Cardiac muscle cell (in vitro differentiated cells and primary cell): ENCODE data around the gene TDG. TPM values are rescaled to one million over a fixed set of nuclear protein-coding genes. Genes with fewer than 3 reads are reported as not detected.
A peak's percentile ranks its signal among the peaks of the same experiment; 100 is the strongest.

Experiments used
- DNase-seq, 2 donors: peaks; one replicate each; pipeline versions ENCODE4 v3.0.0 to v3.0.0-alpha.2; 2010 to 2017; ENCODE audit warnings: low read depth in 1 of 2, low spot score in 1 of 2
- H3K27ac ChIP-seq: fragments of 200-600 bp; sonication (generic); 2 replicates; pipeline ENCODE4 v1.5.1; 2016
- H3K27me3 ChIP-seq: fragments of 200-600 bp; sonication (generic); 2 replicates; pipeline ENCODE4 v1.6.0; 2016; ENCODE audit warnings: control low read depth
- H3K36me3 ChIP-seq: fragments of 200-600 bp; sonication (generic); 2 replicates; pipeline ENCODE4 v1.5.1; 2016; ENCODE audit warnings: control low read depth
- H3K4me1 ChIP-seq: fragments of 200-600 bp; sonication (generic); 2 replicates; pipeline ENCODE4 v1.8.1; 2017; ENCODE audit warnings: low read depth, mild to moderate bottlenecking, mixed run types
- H3K4me3 ChIP-seq: fragments of 200-600 bp; sonication (generic); 2 replicates; pipeline ENCODE4 v1.5.1; 2016; ENCODE audit warnings: mild to moderate bottlenecking
- H3K9me3 ChIP-seq: fragments of 200-600 bp; sonication (generic); 2 replicates; pipeline ENCODE4 v1.5.1; 2017; ENCODE audit warnings: low read depth, mild to moderate bottlenecking, control low read depth
- polyA plus RNA-seq: library from polyadenylated mRNA; unstranded; fragments of >200 nt; fragmentation: Nextera tagmentation; extraction: Ambion mirVana; gene quantifications from 2 replicates; pipeline ENCODE4 v1.2.1, GENCODE V29; 2016
- total RNA-seq: library from RNA; depleted of rRNA; stranded (reverse); fragments of >200 nt; gene quantifications from 2 replicates; pipeline ENCODE4 v1.2.3, GENCODE V29; 2016
- TF ChIP-seq, protein P1 (sequence below): IDR thresholded peaks from 2 replicates; pipeline ENCODE4 v1.5.1; 2012; ENCODE audit warnings: low read depth, mild to moderate bottlenecking, low read length

TDG gene
- total and polyA plus RNA-seq, 2 experiments from 2014 or later, result 28.3 to 31.7 TPM

DNA sequence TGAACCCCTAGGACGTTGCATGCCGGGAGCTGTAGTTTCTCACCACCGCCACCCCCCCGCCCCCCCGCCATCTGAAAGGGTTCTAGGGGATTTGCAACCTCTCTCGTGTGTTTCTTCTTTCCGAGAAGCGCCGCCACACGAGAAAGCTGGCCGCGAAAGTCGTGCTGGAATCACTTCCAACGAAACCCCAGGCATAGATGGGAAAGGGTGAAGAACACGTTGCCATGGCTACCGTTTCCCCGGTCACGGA lies 36.0 kb upstream of the TDG start:
- Histone ChIP-seq H3K9me3 (no peaks in the 10 kb centered on the region), H3K4me3 (peak overlapping the region; percentile 53), H3K4me1 (peaks cover 28% of the 10 kb centered on the region), H3K36me3 (peaks cover 32% of the 10 kb centered on the region), H3K27ac (peak overlapping the region; percentile 97), H3K27me3 (no peaks in the 10 kb centered on the region)
- DNase-seq, result no peak
- TF ChIP-seq, protein P1, sequence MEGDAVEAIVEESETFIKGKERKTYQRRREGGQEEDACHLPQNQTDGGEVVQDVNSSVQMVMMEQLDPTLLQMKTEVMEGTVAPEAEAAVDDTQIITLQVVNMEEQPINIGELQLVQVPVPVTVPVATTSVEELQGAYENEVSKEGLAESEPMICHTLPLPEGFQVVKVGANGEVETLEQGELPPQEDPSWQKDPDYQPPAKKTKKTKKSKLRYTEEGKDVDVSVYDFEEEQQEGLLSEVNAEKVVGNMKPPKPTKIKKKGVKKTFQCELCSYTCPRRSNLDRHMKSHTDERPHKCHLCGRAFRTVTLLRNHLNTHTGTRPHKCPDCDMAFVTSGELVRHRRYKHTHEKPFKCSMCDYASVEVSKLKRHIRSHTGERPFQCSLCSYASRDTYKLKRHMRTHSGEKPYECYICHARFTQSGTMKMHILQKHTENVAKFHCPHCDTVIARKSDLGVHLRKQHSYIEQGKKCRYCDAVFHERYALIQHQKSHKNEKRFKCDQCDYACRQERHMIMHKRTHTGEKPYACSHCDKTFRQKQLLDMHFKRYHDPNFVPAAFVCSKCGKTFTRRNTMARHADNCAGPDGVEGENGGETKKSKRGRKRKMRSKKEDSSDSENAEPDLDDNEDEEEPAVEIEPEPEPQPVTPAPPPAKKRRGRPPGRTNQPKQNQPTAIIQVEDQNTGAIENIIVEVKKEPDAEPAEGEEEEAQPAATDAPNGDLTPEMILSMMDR, result no peak

DNA sequence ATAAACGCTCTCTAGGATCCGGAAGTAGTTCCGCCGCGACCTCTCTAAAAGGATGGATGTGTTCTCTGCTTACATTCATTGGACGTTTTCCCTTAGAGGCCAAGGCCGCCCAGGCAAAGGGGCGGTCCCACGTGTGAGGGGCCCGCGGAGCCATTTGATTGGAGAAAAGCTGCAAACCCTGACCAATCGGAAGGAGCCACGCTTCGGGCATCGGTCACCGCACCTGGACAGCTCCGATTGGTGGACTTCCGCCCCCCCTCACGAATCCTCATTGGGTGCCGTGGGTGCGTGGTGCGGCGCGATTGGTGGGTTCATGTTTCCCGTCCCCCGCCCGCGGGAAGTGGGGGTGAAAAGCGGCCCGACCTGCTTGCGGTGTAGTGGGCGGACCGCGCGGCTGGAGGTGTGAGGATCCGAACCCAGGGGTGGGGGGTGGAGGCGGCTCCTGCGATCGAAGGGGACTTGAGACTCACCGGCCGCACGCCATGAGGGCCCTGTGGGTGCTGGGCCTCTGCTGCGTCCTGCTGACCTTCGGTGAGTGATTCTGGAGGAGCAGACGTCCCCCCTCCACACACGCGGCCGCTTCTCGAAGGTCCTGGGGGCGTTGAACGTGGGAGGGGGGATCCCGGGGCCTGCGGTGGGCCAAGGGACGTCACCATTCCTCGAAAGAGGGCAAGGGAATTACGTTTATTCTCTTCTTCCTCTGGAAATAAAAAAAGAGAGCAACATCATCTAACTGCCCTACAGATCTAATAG lies 35.5 kb upstream of the TDG start, which contains the start of gene HSP90B1:
TSS of gene HSP90B1 (plus strand) at position 377 of the 753 bp plus-strand sequence. CDS start at position 483, 106 bp downstream.
- peak; percentile 100 for DNase-seq
- TF ChIP-seq, protein P1, result no peak
- Histone ChIP-seq H3K36me3 (peaks cover 37% of the 10 kb centered on the region), H3K27me3 (no peaks in the 10 kb centered on the region), H3K9me3 (no peaks in the 10 kb centered on the region), H3K27ac (peak within 1 kb of the TSS; percentile 97), H3K4me3 (peak within 1 kb of the TSS; percentile 91), H3K4me1 (peaks cover 30% of the 10 kb centered on the region)

DNA sequence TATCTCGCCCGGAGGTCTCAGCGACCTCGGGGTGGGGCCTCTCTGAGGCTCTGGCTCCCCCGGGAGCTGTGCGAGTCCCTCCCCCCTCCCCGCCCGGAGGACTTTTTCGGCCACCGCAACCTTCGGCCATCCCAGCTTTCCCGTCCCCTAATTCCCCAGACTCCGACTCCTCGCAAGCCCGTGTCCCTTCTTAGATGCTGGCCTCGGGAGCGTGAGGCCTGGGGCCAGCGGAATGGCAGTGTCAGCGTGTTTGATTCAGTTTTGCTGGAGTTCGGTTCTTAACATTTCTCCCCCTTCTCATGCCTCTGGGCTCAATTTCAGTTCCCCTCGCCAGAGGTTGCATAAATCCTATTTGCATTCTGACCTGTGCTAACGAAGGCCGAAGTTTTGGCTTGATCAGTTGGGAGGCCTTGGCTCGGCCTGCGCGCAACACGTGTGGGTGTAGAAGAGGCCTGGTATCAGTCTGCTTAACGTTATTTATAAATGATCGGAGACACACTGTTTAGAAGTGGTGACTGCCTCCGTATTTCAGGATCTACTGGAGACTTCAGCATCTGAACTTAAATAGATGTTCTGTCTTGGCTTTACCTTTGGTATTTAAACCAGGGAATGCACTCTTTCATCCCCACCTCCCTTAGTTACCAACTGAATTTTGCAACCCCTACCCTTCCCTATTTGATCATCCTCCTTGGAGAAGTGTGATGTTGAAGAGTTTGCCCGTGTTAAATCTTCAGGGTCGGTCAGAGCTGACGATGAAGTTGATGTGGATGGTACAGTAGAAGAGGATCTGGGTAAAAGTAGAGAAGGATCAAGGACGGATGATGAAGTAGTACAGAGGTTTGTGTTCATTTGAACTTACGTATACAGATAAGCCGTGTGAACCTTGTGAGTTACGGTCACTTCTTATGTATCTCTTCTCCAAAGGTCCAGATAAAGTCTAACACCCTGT lies 34.6 kb upstream of the TDG start:
- H3K36me3 ChIP-seq, result peaks cover 44% of the 10 kb centered on the region
- no peaks in the 10 kb centered on the region for H3K27me3 ChIP-seq
- peaks cover 32% of the 10 kb centered on the region for H3K4me1 ChIP-seq
- H3K27ac ChIP-seq, result peak overlapping the region; percentile 97
- TF ChIP-seq, protein P1, result no peak
- H3K4me3 ChIP-seq, result peak overlapping the region; percentile 91
- DNase-seq, result peak; percentile 42 to 54
- H3K9me3 ChIP-seq, result no peaks in the 10 kb centered on the region

- no peak for DNase-seq
- H3K4me3 ChIP-seq, result no peak overlapping the region
- H3K36me3 ChIP-seq, result peaks cover 64% of the 10 kb centered on the region
- TF ChIP-seq, protein P1, result no peak
- peak overlapping the region; percentile 18 for H3K27ac ChIP-seq
- H3K27me3 ChIP-seq, result no peaks in the 10 kb centered on the region
- H3K9me3 ChIP-seq, result no peaks in the 10 kb centered on the region
- H3K4me1 ChIP-seq, result peaks cover 31% of the 10 kb centered on the region
Observed at GRCh38 chr12:103933237-103933636, 32.4 kb upstream of the TDG start.

GRCh38 chr12:103936679-103937078 lies 29.0 kb upstream of the TDG start:
- TF ChIP-seq, protein P1, result no peak

More at GRCh38 chr12:103936679-103937078, 29.0 kb upstream of the TDG start:
- peaks cover 97% of the 10 kb centered on the region for H3K36me3 ChIP-seq
- H3K9me3 ChIP-seq, result no peaks in the 10 kb centered on the region
- H3K27ac ChIP-seq, result peak overlapping the region; percentile 31
- no peak overlapping the region for H3K4me3 ChIP-seq
- peaks cover 20% of the 10 kb centered on the region for H3K4me1 ChIP-seq
- no peak for DNase-seq
- no peaks in the 10 kb centered on the region for H3K27me3 ChIP-seq
